ENCODE results near the gene SDCBP2. TPM values are rescaled to one million over a fixed set of nuclear protein-coding genes. Genes with fewer than 3 reads are reported as not detected.

SDCBP2 gene
- total and polyA plus RNA-seq, 2 of the 4 experiments (the other 2 are of a cell fraction) = 0.54 to 1.3 TPM

DNA sequence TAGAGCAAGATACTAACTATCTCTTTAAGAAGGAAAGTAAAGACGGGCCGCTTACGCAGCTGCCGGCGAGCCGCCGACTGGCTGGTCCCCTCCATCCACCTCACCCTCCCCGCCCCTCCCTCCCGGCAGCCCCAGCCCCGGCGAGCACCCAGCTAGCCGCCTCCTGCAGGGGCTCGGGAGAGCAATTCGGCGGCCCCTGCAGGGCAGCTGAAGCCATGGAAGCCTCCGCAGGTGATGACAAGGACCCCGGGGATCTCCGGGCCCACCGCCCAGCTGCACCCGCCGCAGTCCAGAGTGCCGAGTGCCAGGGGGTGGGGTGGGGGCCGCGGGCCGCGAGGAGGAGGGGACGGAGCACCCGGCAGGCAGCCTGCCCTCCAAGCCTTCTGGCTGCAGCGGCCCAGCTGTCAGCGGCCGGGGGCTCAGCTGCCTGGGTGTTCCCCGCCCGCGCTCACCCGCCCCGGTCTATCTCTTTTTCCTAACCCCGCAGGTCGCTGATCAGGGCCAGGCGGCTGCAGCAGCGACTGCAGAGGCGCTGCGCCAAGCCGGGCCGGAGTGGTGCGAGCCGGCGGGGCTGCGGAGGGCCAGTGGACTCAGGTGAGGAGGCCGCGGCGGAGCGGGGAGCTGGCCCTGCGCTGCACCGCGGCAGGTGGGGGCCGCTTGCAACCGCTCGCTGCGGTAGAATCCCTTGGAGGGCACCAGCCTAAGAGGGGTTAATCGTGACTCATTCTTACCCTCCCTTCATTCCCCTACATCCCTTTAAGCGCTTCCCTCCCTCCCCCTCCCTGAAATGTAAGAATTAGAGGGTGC lies 62.6 kb downstream of the SDCBP2 start, which contains the start of gene SNPH:
Gene SNPH (plus strand): TSS at position 128 of the 807 bp plus-strand sequence. CDS start 29,946 bp downstream, outside the sequence.
- dilution Hi-C loops (cut with HindIII; ENCODE audit: low sequenced_read_pairs, unreplicated experiment) = no loop called here
- ChIA-PET CTCF (interaction anchor here (0.6 kb wide), 1 partner anchor 52 kb away, joined by 3 read pairs; no protein-coding TSS in a partner anchor), POLR2A (ENCODE audit: unreplicated experiment) (interaction anchor here (0.5 to 0.6 kb wide), 2 partner anchors 45 to 547 kb away, joined by 3 to 5 read pairs; no protein-coding TSS in a partner anchor)
- ATAC-seq (ENCODE audit: low read depth) (peak; percentile 96), DNase-seq (peak; percentile 76)
- Histone ChIP-seq H3K36me3 (ENCODE audit: control insufficient read depth, insufficient read depth, low read length) (peaks cover 4% of the 10 kb centered on the region; the same call in 1 of the 2 replicates), H3K4ac (ENCODE audit: low read depth, low read length) (peak within 1 kb of the TSS; percentile 91), H3K27ac (ENCODE audit: insufficient read depth, low read length) (peak within 1 kb of the TSS; percentile 66), H3K79me1 (ENCODE audit: low read depth in 1 of 2, low read length in 2 of 2) (peaks cover 21 to 29% of the 10 kb centered on the region in 2 experiments), H3K56ac (ENCODE audit: extremely low read depth, insufficient read depth, low read length) (no peak within 1 kb of the TSS), H3K18ac (ENCODE audit: low read depth, low read length) (peak within 1 kb of the TSS; percentile 62), H2AFZ (replicated peaks; ENCODE audit: low read length, poor library complexity) (peak within 1 kb of the TSS; percentile 92), H4K5ac (ENCODE audit: low read depth, low read length) (peak within 1 kb of the TSS; percentile 93), H2AK5ac (ENCODE audit: low read depth, low read length) (peak within 1 kb of the TSS; percentile 67), H4K20me1 (ENCODE audit: insufficient read depth, low read length) (no peaks in the 10 kb centered on the region), H3K4me3 (ENCODE audit: insufficient read depth, low read depth, low read length) (peak within 1 kb of the TSS; percentile 81), H4K91ac (ENCODE audit: insufficient read depth, low read depth, low read length) (peak within 1 kb of the TSS; percentile 80), H3K23ac (ENCODE audit: low read depth, low read length) (peak within 1 kb of the TSS; percentile 85; the same call in 1 of the 2 replicates), H2BK120ac (ENCODE audit: low read depth, low read length) (peak within 1 kb of the TSS; percentile 85), H2BK15ac (ENCODE audit: low read depth, low read length) (0 out of 3 replicates have a peak within 1 kb of the TSS, but pooled peaks have one; percentile 8), H3K9me1 (ENCODE audit: insufficient read depth, low read length) (peaks cover 12% of the 10 kb centered on the region; the same call in 1 of the 2 replicates), H3K27me3 (ENCODE audit: control insufficient read depth, insufficient read depth, low read length) (no peaks in the 10 kb centered on the region), H3K14ac (replicated peaks; ENCODE audit: low read depth, low read length) (peak within 1 kb of the TSS; percentile 85), H4K8ac (ENCODE audit: low read depth in 2 of 2, low read length in 2 of 2) (peak within 1 kb of the TSS; percentile 62 to 88), H2BK20ac (ENCODE audit: low read depth, low read length) (peak within 1 kb of the TSS; percentile 75; the same call in 1 of the 2 replicates), H3K9ac (ENCODE audit: low read depth, low read length) (peak within 1 kb of the TSS; percentile 81), H2BK5ac (ENCODE audit: low read depth, low read length, poor library complexity, severe bottlenecking) (peak within 1 kb of the TSS; percentile 56), H3K4me2 (ENCODE audit: low read depth, low read length) (peak within 1 kb of the TSS; percentile 94), H3K4me1 (ENCODE audit: control insufficient read depth, insufficient read depth, low read length) (peaks cover 6% of the 10 kb centered on the region; the same call in 1 of the 2 replicates), H3K9me3 (ENCODE audit: control insufficient read depth, insufficient read depth, low read length) (no peaks in the 10 kb centered on the region), H2AK9ac (replicated peaks; ENCODE audit: low read depth, low read length, poor library complexity) (peak within 1 kb of the TSS; percentile 85)
- BruUV-seq (replicated peaks) = no TSS peak
- intact Hi-C loops (cut with micrococcal nuclease) = loop anchor here (2.0 kb wide), 1 partner anchor 40 kb away; the partner anchor contains the start of gene RAD21L1
- TF ChIP-seq RAD21 (IDR thresholded peaks at IDR 0.05; ENCODE audit: low read length) (no peak), MAZ (IDR thresholded peaks at IDR 0.05; ENCODE audit: borderline replicate concordance, low read depth, low read length) (peak; percentile 66), SMC3 (IDR thresholded peaks at IDR 0.05; ENCODE audit: low read depth, low read length) (no peak), MAFK (IDR thresholded peaks at IDR 0.05; ENCODE audit: low read depth, low read length) (no peak), FOS (IDR thresholded peaks at IDR 0.05; ENCODE audit: low read depth, low read length) (peak; percentile 37; the same call in 1 of the 2 replicates), CEBPB (IDR thresholded peaks at IDR 0.05; ENCODE audit: low read depth, low read length) (no peak), NFE2L2 (IDR thresholded peaks at IDR 0.05; ENCODE audit: low read depth, low read length) (no peak)
- TF ChIP-seq, protein P1, sequence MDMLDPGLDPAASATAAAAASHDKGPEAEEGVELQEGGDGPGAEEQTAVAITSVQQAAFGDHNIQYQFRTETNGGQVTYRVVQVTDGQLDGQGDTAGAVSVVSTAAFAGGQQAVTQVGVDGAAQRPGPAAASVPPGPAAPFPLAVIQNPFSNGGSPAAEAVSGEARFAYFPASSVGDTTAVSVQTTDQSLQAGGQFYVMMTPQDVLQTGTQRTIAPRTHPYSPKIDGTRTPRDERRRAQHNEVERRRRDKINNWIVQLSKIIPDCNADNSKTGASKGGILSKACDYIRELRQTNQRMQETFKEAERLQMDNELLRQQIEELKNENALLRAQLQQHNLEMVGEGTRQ (IDR thresholded peaks at IDR 0.05; ENCODE audit: low read depth, low read length) = no peak
- in situ Hi-C loops (cut with MboI; ENCODE audit: low sequenced_read_pairs) = no loop called here
- WGBS, 2 experiments (ENCODE audit: extremely low coverage in 2 of 2, insufficient read length in 1 of 2) = 0% methylated on average over 5 of the region's 61 CpGs; no CpG with 5 or more reads in 1 of the 2 experiments

Data from IMR-90 (cell line).